Peyer's patch (tissue), 4 donors: ENCODE measurements around the gene SNX21.

ENCODE experiments used
- POLR2A ChIP-seq, 2 donors: fragments of 450-650 bp; IDR thresholded peaks; one replicate each; pipeline ENCODE4 v1.5.1; 2017; ENCODE audit warnings: antibody characterized with exemption in 2 of 2, mild to moderate bottlenecking in 2 of 2, moderate library complexity in 2 of 2
- TF ChIP-seq, protein P1 (sequence below), 6 experiments: fragments of 450-650 bp in 4 of 6; fragments of 200-600 bp in 2 of 6; sonication (generic) in 1 of 6; IDR thresholded peaks; one replicate each; pipeline ENCODE4 v1.5.1; 2017 to 2019; ENCODE audit warnings: antibody characterized with exemption in 6 of 6, mild to moderate bottlenecking in 3 of 6, moderate library complexity in 1 of 6

DNA sequence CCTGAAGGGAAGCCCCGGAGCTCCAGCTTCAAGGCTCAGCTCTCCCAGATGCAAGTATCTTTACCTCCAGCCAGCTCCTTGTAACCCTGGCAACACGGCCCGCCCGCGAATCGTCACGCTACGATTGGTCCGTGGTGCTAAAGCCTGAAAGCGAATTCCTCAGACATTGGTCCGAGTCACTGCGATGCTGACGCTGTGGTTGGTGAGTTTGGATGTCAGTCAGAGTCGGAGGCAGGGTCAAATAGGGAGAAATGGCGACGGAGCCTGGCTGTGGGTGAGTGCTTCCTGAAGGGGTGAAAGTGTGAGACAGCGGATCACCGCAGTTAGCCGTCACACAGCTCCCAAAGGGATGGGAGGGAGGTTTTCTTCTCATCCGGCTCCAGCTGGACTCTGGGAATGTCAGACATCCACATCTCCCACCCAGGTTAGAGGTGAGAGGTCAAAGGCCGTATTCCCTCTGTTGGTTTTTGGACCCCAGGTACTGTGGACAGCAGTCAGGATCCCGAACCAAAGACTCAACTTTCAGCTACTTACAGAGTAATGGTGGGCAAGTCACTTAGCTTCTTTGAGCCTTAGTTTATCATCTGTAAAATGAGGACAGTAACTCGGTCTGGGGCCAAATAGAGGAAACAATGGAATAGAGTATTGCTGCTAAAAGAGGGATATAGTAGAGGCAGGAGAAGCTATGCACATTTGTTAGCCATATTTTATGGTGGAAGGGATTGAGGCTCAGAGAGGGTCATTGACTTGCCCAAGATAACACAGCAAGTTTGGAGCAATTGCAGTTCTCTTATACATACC is 47.6 kb downstream of the SNX21 start, which contains the start of gene ZSWIM1:
- TF ChIP-seq, protein P1, sequence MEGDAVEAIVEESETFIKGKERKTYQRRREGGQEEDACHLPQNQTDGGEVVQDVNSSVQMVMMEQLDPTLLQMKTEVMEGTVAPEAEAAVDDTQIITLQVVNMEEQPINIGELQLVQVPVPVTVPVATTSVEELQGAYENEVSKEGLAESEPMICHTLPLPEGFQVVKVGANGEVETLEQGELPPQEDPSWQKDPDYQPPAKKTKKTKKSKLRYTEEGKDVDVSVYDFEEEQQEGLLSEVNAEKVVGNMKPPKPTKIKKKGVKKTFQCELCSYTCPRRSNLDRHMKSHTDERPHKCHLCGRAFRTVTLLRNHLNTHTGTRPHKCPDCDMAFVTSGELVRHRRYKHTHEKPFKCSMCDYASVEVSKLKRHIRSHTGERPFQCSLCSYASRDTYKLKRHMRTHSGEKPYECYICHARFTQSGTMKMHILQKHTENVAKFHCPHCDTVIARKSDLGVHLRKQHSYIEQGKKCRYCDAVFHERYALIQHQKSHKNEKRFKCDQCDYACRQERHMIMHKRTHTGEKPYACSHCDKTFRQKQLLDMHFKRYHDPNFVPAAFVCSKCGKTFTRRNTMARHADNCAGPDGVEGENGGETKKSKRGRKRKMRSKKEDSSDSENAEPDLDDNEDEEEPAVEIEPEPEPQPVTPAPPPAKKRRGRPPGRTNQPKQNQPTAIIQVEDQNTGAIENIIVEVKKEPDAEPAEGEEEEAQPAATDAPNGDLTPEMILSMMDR (IDR thresholded peaks at IDR 0.05): no peak
- peak; percentile 41 to 58 for TF ChIP-seq POLR2A (IDR thresholded peaks at IDR 0.05)
